Measurements from ENCODE around the gene KCNN4.

DNA sequence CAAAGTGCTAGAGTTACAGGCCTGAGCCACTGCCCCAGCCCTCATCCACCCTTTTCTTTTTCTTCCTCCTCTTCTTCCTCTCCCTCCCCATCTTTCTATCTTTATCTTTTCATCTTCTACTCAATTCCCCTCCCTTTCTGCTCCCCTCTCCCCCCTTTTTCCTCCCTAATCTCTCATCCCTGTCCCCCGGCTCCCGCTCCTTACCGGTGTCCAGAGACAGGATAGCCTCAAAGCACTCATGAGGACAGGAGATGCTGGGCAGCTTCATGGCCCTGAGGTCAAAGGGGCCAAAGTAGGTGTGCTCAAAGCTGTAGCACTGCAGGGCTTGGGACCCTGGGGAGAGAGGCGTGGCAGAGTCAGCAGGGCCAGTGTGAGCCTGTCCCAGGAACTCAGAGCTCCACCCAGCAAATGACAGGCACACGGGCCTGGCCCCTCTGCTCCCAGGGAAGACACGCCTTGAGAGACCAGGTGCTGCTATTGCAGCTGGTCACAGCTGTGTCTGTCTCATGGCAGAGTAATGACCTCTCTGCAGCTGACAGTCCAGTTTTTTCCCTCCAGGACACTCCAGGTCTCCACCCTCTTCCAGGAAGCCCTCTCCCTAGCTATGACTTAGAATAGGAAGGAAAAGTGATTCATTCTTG lies 18.8 kb upstream of the KCNN4 start:
- TF ChIP-seq, protein P1, sequence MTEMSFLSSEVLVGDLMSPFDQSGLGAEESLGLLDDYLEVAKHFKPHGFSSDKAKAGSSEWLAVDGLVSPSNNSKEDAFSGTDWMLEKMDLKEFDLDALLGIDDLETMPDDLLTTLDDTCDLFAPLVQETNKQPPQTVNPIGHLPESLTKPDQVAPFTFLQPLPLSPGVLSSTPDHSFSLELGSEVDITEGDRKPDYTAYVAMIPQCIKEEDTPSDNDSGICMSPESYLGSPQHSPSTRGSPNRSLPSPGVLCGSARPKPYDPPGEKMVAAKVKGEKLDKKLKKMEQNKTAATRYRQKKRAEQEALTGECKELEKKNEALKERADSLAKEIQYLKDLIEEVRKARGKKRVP (CRISPR knock-in tag; IDR thresholded peaks at IDR 0.05): no peak
- no peak for TF ChIP-seq ZNF782 (CRISPR knock-in tag; IDR thresholded peaks at IDR 0.05; ENCODE audit: borderline replicate concordance)
- TF ChIP-seq, protein P2, sequence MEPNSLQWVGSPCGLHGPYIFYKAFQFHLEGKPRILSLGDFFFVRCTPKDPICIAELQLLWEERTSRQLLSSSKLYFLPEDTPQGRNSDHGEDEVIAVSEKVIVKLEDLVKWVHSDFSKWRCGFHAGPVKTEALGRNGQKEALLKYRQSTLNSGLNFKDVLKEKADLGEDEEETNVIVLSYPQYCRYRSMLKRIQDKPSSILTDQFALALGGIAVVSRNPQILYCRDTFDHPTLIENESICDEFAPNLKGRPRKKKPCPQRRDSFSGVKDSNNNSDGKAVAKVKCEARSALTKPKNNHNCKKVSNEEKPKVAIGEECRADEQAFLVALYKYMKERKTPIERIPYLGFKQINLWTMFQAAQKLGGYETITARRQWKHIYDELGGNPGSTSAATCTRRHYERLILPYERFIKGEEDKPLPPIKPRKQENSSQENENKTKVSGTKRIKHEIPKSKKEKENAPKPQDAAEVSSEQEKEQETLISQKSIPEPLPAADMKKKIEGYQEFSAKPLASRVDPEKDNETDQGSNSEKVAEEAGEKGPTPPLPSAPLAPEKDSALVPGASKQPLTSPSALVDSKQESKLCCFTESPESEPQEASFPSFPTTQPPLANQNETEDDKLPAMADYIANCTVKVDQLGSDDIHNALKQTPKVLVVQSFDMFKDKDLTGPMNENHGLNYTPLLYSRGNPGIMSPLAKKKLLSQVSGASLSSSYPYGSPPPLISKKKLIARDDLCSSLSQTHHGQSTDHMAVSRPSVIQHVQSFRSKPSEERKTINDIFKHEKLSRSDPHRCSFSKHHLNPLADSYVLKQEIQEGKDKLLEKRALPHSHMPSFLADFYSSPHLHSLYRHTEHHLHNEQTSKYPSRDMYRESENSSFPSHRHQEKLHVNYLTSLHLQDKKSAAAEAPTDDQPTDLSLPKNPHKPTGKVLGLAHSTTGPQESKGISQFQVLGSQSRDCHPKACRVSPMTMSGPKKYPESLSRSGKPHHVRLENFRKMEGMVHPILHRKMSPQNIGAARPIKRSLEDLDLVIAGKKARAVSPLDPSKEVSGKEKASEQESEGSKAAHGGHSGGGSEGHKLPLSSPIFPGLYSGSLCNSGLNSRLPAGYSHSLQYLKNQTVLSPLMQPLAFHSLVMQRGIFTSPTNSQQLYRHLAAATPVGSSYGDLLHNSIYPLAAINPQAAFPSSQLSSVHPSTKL (CRISPR knock-in tag; IDR thresholded peaks at IDR 0.05): no peak
- TF ChIP-seq, protein P3, sequence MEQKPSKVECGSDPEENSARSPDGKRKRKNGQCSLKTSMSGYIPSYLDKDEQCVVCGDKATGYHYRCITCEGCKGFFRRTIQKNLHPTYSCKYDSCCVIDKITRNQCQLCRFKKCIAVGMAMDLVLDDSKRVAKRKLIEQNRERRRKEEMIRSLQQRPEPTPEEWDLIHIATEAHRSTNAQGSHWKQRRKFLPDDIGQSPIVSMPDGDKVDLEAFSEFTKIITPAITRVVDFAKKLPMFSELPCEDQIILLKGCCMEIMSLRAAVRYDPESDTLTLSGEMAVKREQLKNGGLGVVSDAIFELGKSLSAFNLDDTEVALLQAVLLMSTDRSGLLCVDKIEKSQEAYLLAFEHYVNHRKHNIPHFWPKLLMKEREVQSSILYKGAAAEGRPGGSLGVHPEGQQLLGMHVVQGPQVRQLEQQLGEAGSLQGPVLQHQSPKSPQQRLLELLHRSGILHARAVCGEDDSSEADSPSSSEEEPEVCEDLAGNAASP (CRISPR knock-in tag; IDR thresholded peaks at IDR 0.05; ENCODE audit: borderline replicate concordance): no peak
- TF ChIP-seq, protein P4, sequence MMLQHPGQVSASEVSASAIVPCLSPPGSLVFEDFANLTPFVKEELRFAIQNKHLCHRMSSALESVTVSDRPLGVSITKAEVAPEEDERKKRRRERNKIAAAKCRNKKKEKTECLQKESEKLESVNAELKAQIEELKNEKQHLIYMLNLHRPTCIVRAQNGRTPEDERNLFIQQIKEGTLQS (CRISPR knock-in tag; IDR thresholded peaks at IDR 0.05): no peak
- TF ChIP-seq IRF2 (CRISPR knock-in tag; IDR thresholded peaks at IDR 0.05): no peak
